CD14-positive monocyte (primary cell): Measurements from ENCODE around the gene NLN. TPM values are rescaled to one million over a fixed set of nuclear protein-coding genes. Genes with fewer than 3 reads are reported as not detected.

Experiments
- DNase-seq, 3 donors: peaks; one replicate each; pipeline ENCODE4 v3.0.0-alpha.2; 2011 to 2022
- H2AFZ ChIP-seq: 2 replicates; pipeline ENCODE4 v1.6.0; 2012; ENCODE audit warnings: mild to moderate bottlenecking, low read depth, low read length, inconsistent platforms; ENCODE audit not compliant: insufficient read depth, poor library complexity, severe bottlenecking
- H3K27ac ChIP-seq, 2 donors: 1 replicate in 1 of 2; 2 replicates in 1 of 2; pipeline ENCODE4 v1.5.1; 2012 to 2013; ENCODE audit warnings: low read length in 2 of 2, control low read depth in 1 of 2, inconsistent platforms in 1 of 2, low read depth in 1 of 2, mild to moderate bottlenecking in 1 of 2
- H3K27me3 ChIP-seq, 2 donors: one replicate each; pipeline versions ENCODE4 v1.6.0 to v1.6.1; 2011 to 2013; ENCODE audit warnings: low read length in 2 of 2; ENCODE audit not compliant: control insufficient read depth in 2 of 2, insufficient read depth in 2 of 2
- H3K36me3 ChIP-seq, 2 donors: replicated peaks in 1 of 2; 1 replicate in 1 of 2; 2 replicates in 1 of 2; pipeline versions ENCODE4 v1.5.1 to v1.6.1; 2012 to 2013; ENCODE audit warnings: low read length in 2 of 2, control low read depth in 1 of 2, inconsistent platforms in 1 of 2, mild to moderate bottlenecking in 1 of 2; ENCODE audit not compliant: insufficient read depth in 2 of 2, control insufficient read depth in 1 of 2
- H3K4me1 ChIP-seq, 2 donors: 1 replicate in 1 of 2; 2 replicates in 1 of 2; pipeline versions ENCODE4 v1.5.1 to v1.6.1; 2012 to 2013; ENCODE audit warnings: low read length in 2 of 2, control low read depth in 1 of 2, inconsistent platforms in 1 of 2, mild to moderate bottlenecking in 1 of 2, moderate library complexity in 1 of 2; ENCODE audit not compliant: insufficient read depth in 2 of 2, control insufficient read depth in 1 of 2
- H3K4me2 ChIP-seq: replicated peaks from 2 replicates; pipeline ENCODE3; 2012; ENCODE audit warnings: low read length, moderate library complexity, mild to moderate bottlenecking; ENCODE audit not compliant: poor library complexity, severe bottlenecking; ENCODE audit errors: extremely low read depth
- H3K4me3 ChIP-seq, 3 experiments: fragments of 200-600 bp in 1 of 3; sonication (generic) in 1 of 3; replicated peaks in 1 of 3; 1 replicate in 2 of 3; 2 replicates in 1 of 3; pipeline ENCODE4 v1.5.1; 2011 to 2013; ENCODE audit warnings: low read length in 3 of 3, mild to moderate bottlenecking in 3 of 3, control low read depth in 2 of 3, low read depth in 2 of 3, inconsistent platforms in 1 of 3, moderate library complexity in 1 of 3
- H3K79me2 ChIP-seq: 2 replicates; pipeline ENCODE4 v1.6.0; 2012; ENCODE audit warnings: mild to moderate bottlenecking, control low read depth, inconsistent platforms, low read length, moderate library complexity; ENCODE audit not compliant: insufficient read depth
- H3K9ac ChIP-seq: 2 replicates; pipeline ENCODE4 v1.6.0; 2017; ENCODE audit warnings: low read length, mild to moderate bottlenecking; ENCODE audit not compliant: insufficient read depth, poor library complexity, severe bottlenecking
- H3K9me3 ChIP-seq, 2 donors: replicated peaks in 1 of 2; 1 replicate in 1 of 2; 2 replicates in 1 of 2; pipeline versions ENCODE4 v1.5.1 to v1.6.1; 2012 to 2013; ENCODE audit warnings: low read length in 2 of 2, control low read depth in 1 of 2; ENCODE audit not compliant: control insufficient read depth in 1 of 2, insufficient read depth in 1 of 2
- H4K20me1 ChIP-seq: 2 replicates; pipeline ENCODE4 v1.6.0; 2012; ENCODE audit warnings: mild to moderate bottlenecking, low read length, control low read depth, moderate library complexity; ENCODE audit not compliant: insufficient read depth
- H3K27ac Mint-ChIP-seq, 7 donors: one replicate each; pipeline ENCODE4 v1.8.0; 2020; ENCODE audit warnings: mild to moderate bottlenecking in 7 of 7, mixed read lengths in 7 of 7, moderate library complexity in 6 of 7, inconsistent platforms in 2 of 7
- H3K27me3 Mint-ChIP-seq, 3 donors: one replicate each; pipeline ENCODE4 v1.8.0; 2021 to 2022; ENCODE audit warnings: low read depth in 3 of 3, mild to moderate bottlenecking in 3 of 3, mixed read lengths in 3 of 3, moderate library complexity in 3 of 3, inconsistent platforms in 1 of 3
- H3K36me3 Mint-ChIP-seq, 2 donors: one replicate each; pipeline ENCODE4 v1.8.0; 2020; ENCODE audit warnings: mixed read lengths in 2 of 2, inconsistent platforms in 1 of 2, mild to moderate bottlenecking in 1 of 2
- H3K4me1 Mint-ChIP-seq: one replicate; pipeline ENCODE4 v1.8.0; 2020; ENCODE audit warnings: mild to moderate bottlenecking, mixed read lengths
- H3K4me3 Mint-ChIP-seq, 2 donors: one replicate each; pipeline ENCODE4 v1.8.0; 2020; ENCODE audit warnings: mild to moderate bottlenecking in 2 of 2, mixed read lengths in 2 of 2, moderate library complexity in 1 of 2
- H3K9me3 Mint-ChIP-seq, 7 donors: one replicate each; pipeline ENCODE4 v1.8.0; 2020 to 2022; ENCODE audit warnings: mixed read lengths in 7 of 7, mild to moderate bottlenecking in 6 of 7, moderate library complexity in 6 of 7, inconsistent platforms in 2 of 7
- WGBS: methylation state at CpG from one replicate; pipeline ENCODE4 v1.1.5; 2013; ENCODE audit warnings: missing lambda C conversion rate; ENCODE audit not compliant: insufficient coverage; 5-methylcytosine and 5-hydroxymethylcytosine counted together
- intact Hi-C, 2 donors: fragments of 100-400 bp; cut with micrococcal nuclease; formaldehyde crosslinking; loops; one replicate each; pipeline versions ENCODE4 v1.15.0 to v1.15.1; 2023
- polyA plus RNA-seq, 3 donors: library from polyadenylated mRNA; depleted of rRNA in 1 of 3; unstranded in 2 of 3; stranded (reverse) in 1 of 3; fragments of 300-500 nt in 2 of 3; fragments of >200 nt in 1 of 3; fragmentation: Illumina TruSeq in 2 of 3; gene quantifications; 1 replicate in 2 of 3; 2 replicates in 1 of 3; pipeline ENCODE4 v1.2.3, GENCODE V29; 2012 to 2021
- TF ChIP-seq, protein P1 (sequence below): fragments of 200-600 bp; IDR thresholded peaks from one replicate; pipeline ENCODE4 v1.8.0; 2022; ENCODE audit warnings: antibody characterized with exemption, mild to moderate bottlenecking

The NLN gene
- polyA plus RNA-seq, 3 donors, result 8.7 to 39.2 (median 17.7) TPM

DNA sequence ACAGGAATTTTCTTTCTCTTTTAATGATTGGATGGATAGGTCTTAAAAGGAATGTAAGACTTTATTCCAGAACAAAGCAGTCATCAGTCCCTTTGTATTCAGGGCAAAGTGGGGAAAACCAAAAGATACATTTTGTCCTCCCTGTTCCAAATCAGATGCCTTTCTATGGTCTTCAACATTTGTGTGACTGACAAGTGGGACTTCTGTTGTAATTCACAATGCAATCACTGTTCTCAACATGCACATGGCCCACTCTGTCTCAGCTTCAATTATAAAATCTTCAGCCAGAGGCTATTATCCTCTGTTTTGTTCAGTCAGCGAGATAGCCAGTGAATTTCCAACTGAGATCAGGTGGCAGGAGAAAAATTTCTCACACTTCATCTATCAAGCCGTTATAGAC, 108.9 kb downstream of the NLN start:
- peaks cover 0 to 2% (median 0%) of the 10 kb centered on the region in 7 donors for H3K9me3 Mint-ChIP-seq
- H3K4me3 ChIP-seq, result no peak overlapping the region
- H3K79me2 ChIP-seq, result no peaks in the 10 kb centered on the region
- H3K27ac Mint-ChIP-seq, result no peak overlapping the region
- H3K27me3 ChIP-seq, result no peaks in the 10 kb centered on the region
- H2AFZ ChIP-seq, result no peak overlapping the region
- no peaks in the 10 kb centered on the region for H3K36me3 ChIP-seq
- H4K20me1 ChIP-seq, result no peaks in the 10 kb centered on the region
- no peak overlapping the region for H3K9ac ChIP-seq
- peaks cover 4 to 9% of the 10 kb centered on the region in 2 donors for H3K36me3 Mint-ChIP-seq
- TF ChIP-seq, protein P1, sequence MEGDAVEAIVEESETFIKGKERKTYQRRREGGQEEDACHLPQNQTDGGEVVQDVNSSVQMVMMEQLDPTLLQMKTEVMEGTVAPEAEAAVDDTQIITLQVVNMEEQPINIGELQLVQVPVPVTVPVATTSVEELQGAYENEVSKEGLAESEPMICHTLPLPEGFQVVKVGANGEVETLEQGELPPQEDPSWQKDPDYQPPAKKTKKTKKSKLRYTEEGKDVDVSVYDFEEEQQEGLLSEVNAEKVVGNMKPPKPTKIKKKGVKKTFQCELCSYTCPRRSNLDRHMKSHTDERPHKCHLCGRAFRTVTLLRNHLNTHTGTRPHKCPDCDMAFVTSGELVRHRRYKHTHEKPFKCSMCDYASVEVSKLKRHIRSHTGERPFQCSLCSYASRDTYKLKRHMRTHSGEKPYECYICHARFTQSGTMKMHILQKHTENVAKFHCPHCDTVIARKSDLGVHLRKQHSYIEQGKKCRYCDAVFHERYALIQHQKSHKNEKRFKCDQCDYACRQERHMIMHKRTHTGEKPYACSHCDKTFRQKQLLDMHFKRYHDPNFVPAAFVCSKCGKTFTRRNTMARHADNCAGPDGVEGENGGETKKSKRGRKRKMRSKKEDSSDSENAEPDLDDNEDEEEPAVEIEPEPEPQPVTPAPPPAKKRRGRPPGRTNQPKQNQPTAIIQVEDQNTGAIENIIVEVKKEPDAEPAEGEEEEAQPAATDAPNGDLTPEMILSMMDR, result no peak
- no peaks in the 10 kb centered on the region for H3K9me3 ChIP-seq
- H3K4me2 ChIP-seq, result no peak overlapping the region
- peaks cover 9% of the 10 kb centered on the region for H3K4me1 Mint-ChIP-seq
- H3K27ac ChIP-seq, result no peak overlapping the region
- no peak for DNase-seq
- H3K4me3 Mint-ChIP-seq, result no peak overlapping the region
- peaks cover 9 to 12% of the 10 kb centered on the region in 2 donors for H3K4me1 ChIP-seq
- intact Hi-C loops, result no loop called here
- no CpG with 5 or more reads among the region's 2 CpGs for WGBS
- H3K27me3 Mint-ChIP-seq, result no peaks in the 10 kb centered on the region

DNA sequence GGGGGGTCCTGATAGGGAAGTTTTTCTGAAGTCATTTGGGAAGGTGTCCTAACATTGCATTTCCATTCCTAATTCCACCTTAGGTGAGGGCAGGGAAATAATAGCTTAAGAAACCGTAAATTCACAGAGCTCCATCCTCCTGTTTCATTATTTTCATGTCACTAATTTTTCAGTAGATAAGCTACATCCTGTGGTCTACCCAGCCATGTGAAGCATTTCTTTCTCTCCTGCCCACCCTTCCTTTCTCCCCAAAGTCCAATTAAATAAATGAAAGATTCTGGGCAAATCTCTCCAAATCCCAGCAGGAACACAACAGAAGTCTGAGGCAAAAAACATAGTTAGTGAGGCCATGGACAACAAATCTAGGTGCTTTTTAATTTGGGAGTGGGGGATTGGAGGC, 109.3 kb downstream of the NLN start:
- Histone ChIP-seq H3K9me3 (no peaks in the 10 kb centered on the region), H3K27me3 (no peaks in the 10 kb centered on the region), H4K20me1 (no peaks in the 10 kb centered on the region), H3K4me2 (no peak overlapping the region), H3K27ac (no peak overlapping the region), H2AFZ (no peak overlapping the region), H3K4me3 (no peak overlapping the region), H3K79me2 (no peaks in the 10 kb centered on the region), H3K36me3 (no peaks in the 10 kb centered on the region), H3K9ac (no peak overlapping the region), H3K4me1 (peaks cover 5 to 8% of the 10 kb centered on the region in 2 donors)
- H3K9me3 Mint-ChIP-seq, result peaks cover 0 to 2% (median 0%) of the 10 kb centered on the region in 7 donors
- H3K4me1 Mint-ChIP-seq, result peaks cover 5% of the 10 kb centered on the region
- TF ChIP-seq, protein P1, result no peak
- DNase-seq, result no peak
- H3K4me3 Mint-ChIP-seq, result no peak overlapping the region
- peaks cover 4 to 9% of the 10 kb centered on the region in 2 donors for H3K36me3 Mint-ChIP-seq
- H3K27ac Mint-ChIP-seq, result no peak overlapping the region
- no CpG with 5 or more reads among the region's 1 CpG for WGBS
- intact Hi-C loops, result no loop called here
- peaks cover 0 to under 1% (median 0%) of the 10 kb centered on the region in 3 donors for H3K27me3 Mint-ChIP-seq
